ENCODE data around the gene LRP2.

DNA sequence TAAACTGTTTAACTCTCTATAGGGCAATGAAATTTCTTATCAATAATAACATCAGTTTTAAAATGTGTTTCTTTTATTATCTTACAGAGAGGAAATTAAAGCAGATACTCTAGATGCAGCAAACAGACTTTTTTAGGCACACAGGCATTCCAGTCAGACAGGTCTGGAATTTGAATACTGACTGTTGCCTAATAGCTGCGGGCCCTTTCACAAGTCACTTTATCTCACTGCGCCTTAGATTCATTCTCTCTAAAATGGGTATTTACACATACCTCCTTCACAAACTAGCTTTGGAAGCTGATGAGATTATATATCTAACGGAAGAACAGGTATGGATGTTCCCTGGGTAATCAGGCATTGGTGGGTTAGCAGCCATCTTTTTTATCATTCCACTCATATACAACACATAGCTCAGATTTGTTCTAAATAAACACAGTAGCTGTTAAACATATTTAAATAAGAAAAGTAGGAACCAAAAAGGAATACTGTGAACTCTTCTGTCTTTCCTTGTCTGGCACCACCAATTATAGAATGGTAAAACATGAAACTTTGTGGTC, 104.2 kb downstream of the LRP2 start:
- TF ChIP-seq POLR2A (IDR thresholded peaks at IDR 0.05): no peak
- TF ChIP-seq, protein P1, sequence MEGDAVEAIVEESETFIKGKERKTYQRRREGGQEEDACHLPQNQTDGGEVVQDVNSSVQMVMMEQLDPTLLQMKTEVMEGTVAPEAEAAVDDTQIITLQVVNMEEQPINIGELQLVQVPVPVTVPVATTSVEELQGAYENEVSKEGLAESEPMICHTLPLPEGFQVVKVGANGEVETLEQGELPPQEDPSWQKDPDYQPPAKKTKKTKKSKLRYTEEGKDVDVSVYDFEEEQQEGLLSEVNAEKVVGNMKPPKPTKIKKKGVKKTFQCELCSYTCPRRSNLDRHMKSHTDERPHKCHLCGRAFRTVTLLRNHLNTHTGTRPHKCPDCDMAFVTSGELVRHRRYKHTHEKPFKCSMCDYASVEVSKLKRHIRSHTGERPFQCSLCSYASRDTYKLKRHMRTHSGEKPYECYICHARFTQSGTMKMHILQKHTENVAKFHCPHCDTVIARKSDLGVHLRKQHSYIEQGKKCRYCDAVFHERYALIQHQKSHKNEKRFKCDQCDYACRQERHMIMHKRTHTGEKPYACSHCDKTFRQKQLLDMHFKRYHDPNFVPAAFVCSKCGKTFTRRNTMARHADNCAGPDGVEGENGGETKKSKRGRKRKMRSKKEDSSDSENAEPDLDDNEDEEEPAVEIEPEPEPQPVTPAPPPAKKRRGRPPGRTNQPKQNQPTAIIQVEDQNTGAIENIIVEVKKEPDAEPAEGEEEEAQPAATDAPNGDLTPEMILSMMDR (IDR thresholded peaks at IDR 0.05): no peak

All from upper lobe of left lung (tissue), 4 donors.